DND-41 (cell line): ENCODE results near the gene ICA1.

Source experiments
- CTCF ChIP-seq: IDR thresholded peaks from 2 replicates; pipeline ENCODE4 v1.5.1; 2012; ENCODE audit warnings: borderline replicate concordance, low read length, moderate library complexity, mild to moderate bottlenecking; ENCODE audit not compliant: poor library complexity, severe bottlenecking; ENCODE audit errors: extremely low read depth
- EZH2 ChIP-seq: IDR thresholded peaks from 3 replicates; pipeline ENCODE4 v1.6.1; 2012; ENCODE audit warnings: borderline replicate concordance, low read depth, mild to moderate bottlenecking, moderate library complexity, low read length, inconsistent platforms; ENCODE audit not compliant: severe bottlenecking

GRCh38 chr7:8065356-8065813 is 196.6 kb downstream of the ICA1 start:
- TF ChIP-seq CTCF (no peak), EZH2 (no peak)
